Activated CD8-positive, alpha-beta memory T cell treated with anti-CD3 and anti-CD28 coated beads, Interleukin-2, amount 10 ng/mL, durations not matched to agents 7 days and 5 days (primary cell): Measurements from ENCODE around the gene OPHN1. TPM values are rescaled to one million over a fixed set of nuclear protein-coding genes. Genes with fewer than 3 reads are reported as not detected.

Source experiments
- ATAC-seq: fragments of 150-1000 bp; cut with Tn5 transposase; one replicate; pipeline ENCODE4 v1.10.0; 2021; ENCODE audit warnings: moderate library complexity
- CTCF ChIA-PET: fragments of 350-600 bp; sonication (Branson Sonifier 250); formaldehyde crosslinking; loops from one replicate; lab custom pipeline; 2021; ENCODE audit warnings: antibody characterized with exemption; lab: Charles Lee
- DNase-seq: peaks from one replicate; pipeline ENCODE4 v3.0.0-alpha.2; 2020
- H3K27ac Mint-ChIP-seq: one replicate; pipeline ENCODE4 v1.8.0; 2021; ENCODE audit warnings: mild to moderate bottlenecking, mixed read lengths
- H3K27me3 Mint-ChIP-seq: one replicate; pipeline ENCODE4 v1.8.0; 2021; ENCODE audit warnings: mixed read lengths
- H3K36me3 Mint-ChIP-seq: one replicate; pipeline ENCODE4 v1.8.0; 2021; ENCODE audit warnings: mild to moderate bottlenecking, mixed read lengths
- H3K4me1 Mint-ChIP-seq: one replicate; pipeline ENCODE4 v1.8.0; 2021; ENCODE audit warnings: mixed read lengths
- H3K4me3 Mint-ChIP-seq: one replicate; pipeline ENCODE4 v1.8.0; 2021; ENCODE audit warnings: mild to moderate bottlenecking, moderate library complexity, mixed read lengths
- H3K9me3 Mint-ChIP-seq: one replicate; pipeline ENCODE4 v1.8.0; 2022; ENCODE audit warnings: low read depth, mixed read lengths
- total RNA-seq, 2 experiments: library from RNA; stranded (reverse); gene quantifications; one replicate each; pipeline ENCODE4 v1.2.3, GENCODE V29; 2021

Gene OPHN1, protein sequence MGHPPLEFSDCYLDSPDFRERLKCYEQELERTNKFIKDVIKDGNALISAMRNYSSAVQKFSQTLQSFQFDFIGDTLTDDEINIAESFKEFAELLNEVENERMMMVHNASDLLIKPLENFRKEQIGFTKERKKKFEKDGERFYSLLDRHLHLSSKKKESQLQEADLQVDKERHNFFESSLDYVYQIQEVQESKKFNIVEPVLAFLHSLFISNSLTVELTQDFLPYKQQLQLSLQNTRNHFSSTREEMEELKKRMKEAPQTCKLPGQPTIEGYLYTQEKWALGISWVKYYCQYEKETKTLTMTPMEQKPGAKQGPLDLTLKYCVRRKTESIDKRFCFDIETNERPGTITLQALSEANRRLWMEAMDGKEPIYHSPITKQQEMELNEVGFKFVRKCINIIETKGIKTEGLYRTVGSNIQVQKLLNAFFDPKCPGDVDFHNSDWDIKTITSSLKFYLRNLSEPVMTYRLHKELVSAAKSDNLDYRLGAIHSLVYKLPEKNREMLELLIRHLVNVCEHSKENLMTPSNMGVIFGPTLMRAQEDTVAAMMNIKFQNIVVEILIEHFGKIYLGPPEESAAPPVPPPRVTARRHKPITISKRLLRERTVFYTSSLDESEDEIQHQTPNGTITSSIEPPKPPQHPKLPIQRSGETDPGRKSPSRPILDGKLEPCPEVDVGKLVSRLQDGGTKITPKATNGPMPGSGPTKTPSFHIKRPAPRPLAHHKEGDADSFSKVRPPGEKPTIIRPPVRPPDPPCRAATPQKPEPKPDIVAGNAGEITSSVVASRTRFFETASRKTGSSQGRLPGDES
- total RNA-seq = under 1 TPM; 0.09 to 0.15 TPM

DNA sequence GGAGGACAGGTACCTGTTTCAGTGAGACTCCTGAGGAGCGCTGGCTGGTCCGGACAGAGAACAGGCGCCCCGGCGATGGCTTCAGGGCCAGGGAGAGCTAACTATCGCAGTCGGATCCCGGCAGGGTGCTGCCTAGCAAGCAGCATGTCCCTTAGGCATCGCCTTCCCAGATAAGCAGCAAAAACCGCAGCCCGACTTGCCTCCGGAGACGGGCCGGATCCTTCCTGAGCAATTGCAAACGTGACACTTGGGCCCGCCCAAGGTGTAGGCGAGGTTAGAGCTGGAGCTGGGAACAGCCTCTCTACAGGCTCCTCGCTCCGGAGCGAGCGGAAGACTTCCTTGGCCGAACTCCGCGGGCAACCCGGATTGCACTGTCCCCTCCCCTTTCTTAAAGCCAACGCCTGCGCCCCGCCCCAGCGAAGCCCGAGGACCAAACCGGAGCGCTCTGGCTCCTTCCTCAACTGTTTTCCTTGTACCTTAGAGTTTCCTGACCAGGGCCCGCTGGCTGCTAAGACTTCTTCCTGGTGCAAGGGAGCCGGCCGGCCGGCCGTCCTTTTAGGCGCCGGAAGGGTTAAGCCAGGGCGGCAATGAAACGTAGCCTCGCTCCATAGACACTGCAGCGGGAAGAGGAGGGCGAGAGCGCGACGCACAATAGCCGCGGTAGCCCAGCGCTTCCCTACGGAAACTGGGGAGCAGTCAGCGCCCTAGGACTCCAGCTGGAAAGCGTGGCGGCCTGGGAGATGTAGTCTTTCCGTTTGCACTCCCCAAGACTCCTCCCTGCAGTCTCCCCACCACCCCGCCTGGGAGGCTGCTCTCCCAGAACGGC is at the start of gene OPHN1:
OPHN1 (minus strand) TSS at position 341 of the 826 bp plus-strand sequence. CDS start 475 bp downstream, outside the sequence.
- peaks cover 4% of the 10 kb centered on the region for H3K4me1 Mint-ChIP-seq
- peaks cover 42% of the 10 kb centered on the region for H3K27me3 Mint-ChIP-seq
- H3K9me3 Mint-ChIP-seq = no peaks in the 10 kb centered on the region
- CTCF ChIA-PET = no interaction called here
- DNase-seq (no peak), ATAC-seq (peak; percentile 27)
- H3K27ac Mint-ChIP-seq = no peak within 1 kb of the TSS
- H3K36me3 Mint-ChIP-seq = no peaks in the 10 kb centered on the region
- H3K4me3 Mint-ChIP-seq = peak within 1 kb of the TSS; percentile 36

DNA sequence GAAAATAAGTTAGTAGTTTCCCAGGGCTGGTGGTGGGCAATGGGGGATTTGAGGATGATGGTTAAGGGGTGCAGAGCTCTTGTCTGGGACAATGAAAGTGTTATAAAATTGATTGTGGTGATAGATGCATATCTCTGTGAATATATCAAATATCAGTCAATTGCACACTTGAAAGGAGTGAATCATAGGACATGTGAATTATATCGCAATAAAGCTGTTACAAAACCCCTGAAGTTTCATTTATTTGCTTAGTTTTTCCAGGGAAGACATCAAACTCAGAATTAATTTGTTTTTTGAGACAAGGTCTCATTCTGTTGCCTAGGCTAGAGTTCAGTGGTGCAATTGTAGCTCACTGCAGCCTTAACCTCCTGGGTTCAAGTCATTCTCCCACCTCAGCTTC is 47.7 kb upstream of the OPHN1 start:
- DNase-seq (no peak), ATAC-seq (no peak)
- Mint-ChIP-seq H3K9me3 (no peaks in the 10 kb centered on the region), H3K4me3 (no peak overlapping the region), H3K4me1 (no peaks in the 10 kb centered on the region), H3K27ac (no peak overlapping the region), H3K36me3 (no peaks in the 10 kb centered on the region), H3K27me3 (peaks cover 2% of the 10 kb centered on the region)
- CTCF ChIA-PET = no interaction called here

DNA sequence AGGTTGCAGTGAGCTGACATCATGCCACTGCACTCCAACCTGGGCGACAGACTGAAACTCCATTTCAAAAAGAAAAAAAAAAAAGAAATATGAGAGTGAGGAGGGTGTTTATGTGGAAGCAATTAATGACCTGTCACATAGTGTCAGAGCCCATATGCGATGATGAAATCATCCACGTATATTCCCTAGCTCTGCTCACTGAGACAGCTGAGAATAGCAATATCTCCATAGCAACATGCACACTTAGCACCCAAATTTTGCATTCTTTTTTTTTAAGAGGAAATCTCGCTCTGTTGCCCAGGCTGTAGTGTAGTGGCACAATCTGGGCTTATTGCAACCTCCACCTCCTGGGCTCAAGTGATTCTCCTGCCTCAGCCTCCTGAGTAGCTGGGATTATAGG is 31.5 kb upstream of the OPHN1 start:
- peaks cover 3% of the 10 kb centered on the region for H3K4me1 Mint-ChIP-seq
- CTCF ChIA-PET = no interaction called here
- H3K27me3 Mint-ChIP-seq = no peaks in the 10 kb centered on the region
- ATAC-seq = no peak
- H3K4me3 Mint-ChIP-seq = no peak overlapping the region
- H3K9me3 Mint-ChIP-seq = no peaks in the 10 kb centered on the region
- no peaks in the 10 kb centered on the region for H3K36me3 Mint-ChIP-seq
- DNase-seq = no peak
- H3K27ac Mint-ChIP-seq = no peak overlapping the region

DNA sequence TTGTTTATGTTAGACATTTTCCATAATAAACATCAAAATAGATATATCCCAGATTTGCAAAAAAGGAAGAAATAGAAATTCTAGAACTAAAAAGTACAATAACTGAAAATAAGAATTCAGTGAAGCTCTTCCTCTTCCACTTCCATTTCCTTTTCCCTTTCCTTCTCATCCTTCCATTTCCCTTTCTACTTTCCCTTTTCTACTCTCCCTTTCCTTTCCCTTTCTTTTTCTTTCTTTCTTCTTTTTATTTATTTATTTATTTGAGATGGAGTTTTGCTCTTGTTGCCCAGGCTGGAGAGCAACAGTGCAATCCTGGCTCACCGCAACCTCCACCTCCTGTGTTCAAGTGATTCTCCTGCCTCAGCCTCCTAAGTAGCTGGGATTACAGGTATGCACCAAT is 30.6 kb upstream of the OPHN1 start:
- H3K27ac Mint-ChIP-seq = no peak overlapping the region
- no peaks in the 10 kb centered on the region for H3K36me3 Mint-ChIP-seq
- CTCF ChIA-PET = no interaction called here

DNA sequence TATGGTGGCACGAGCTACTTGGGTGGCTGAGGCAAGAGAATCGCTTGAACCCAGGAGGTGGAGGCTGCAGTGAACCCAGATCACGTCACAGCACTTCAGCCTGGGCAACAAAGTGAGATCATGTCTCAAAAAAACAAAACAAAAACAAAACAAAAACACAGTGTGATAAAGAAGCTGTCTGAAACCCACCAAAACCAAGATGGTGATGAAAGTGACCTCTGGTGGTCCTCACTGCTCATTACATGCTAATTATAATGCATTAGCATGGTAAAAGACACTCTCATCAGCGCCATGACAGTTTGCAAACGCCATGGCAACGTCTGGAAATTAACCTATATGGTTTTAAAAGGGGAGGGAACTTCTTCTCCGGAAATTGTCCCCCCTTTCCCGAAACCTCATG is 29.4 kb upstream of the OPHN1 start:
- H3K36me3 Mint-ChIP-seq = no peaks in the 10 kb centered on the region
- no peak overlapping the region for H3K4me3 Mint-ChIP-seq
- H3K27me3 Mint-ChIP-seq = no peaks in the 10 kb centered on the region
- CTCF ChIA-PET = no interaction called here
- ATAC-seq (peak; percentile 27), DNase-seq (peak; percentile 41)
- H3K4me1 Mint-ChIP-seq = peaks cover 3% of the 10 kb centered on the region
- no peak overlapping the region for H3K27ac Mint-ChIP-seq
- no peaks in the 10 kb centered on the region for H3K9me3 Mint-ChIP-seq

More for the DNA sequence above, 30.6 kb upstream of the OPHN1 start:
- ATAC-seq (no peak), DNase-seq (no peak)
- Mint-ChIP-seq H3K4me1 (peaks cover 3% of the 10 kb centered on the region), H3K27me3 (no peaks in the 10 kb centered on the region), H3K4me3 (no peak overlapping the region), H3K9me3 (no peaks in the 10 kb centered on the region)

DNA sequence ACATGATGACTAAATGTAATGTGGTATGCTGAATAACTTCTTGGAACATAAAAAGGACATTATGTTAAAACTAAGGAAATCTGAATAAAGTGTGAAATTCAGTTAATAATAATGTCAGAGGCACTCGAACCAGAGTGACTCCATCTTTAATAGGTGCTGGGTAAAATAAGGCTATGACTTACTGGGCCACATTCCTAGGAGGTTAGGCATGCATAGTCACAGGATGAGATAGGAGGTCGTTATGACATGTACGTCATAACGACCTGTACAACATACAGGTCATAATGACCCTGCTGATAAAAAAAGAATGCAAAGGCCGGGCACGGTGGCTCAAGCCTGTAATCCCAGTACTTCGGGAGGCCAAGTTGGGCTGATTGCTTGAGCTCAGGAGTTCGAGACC is 28.9 kb upstream of the OPHN1 start:
- H3K4me3 Mint-ChIP-seq = no peak overlapping the region
- ATAC-seq (no peak), DNase-seq (no peak)
- no peak overlapping the region for H3K27ac Mint-ChIP-seq
- H3K4me1 Mint-ChIP-seq = peaks cover 3% of the 10 kb centered on the region
- CTCF ChIA-PET = no interaction called here
- no peaks in the 10 kb centered on the region for H3K9me3 Mint-ChIP-seq
- H3K36me3 Mint-ChIP-seq = no peaks in the 10 kb centered on the region
- H3K27me3 Mint-ChIP-seq = no peaks in the 10 kb centered on the region

DNA sequence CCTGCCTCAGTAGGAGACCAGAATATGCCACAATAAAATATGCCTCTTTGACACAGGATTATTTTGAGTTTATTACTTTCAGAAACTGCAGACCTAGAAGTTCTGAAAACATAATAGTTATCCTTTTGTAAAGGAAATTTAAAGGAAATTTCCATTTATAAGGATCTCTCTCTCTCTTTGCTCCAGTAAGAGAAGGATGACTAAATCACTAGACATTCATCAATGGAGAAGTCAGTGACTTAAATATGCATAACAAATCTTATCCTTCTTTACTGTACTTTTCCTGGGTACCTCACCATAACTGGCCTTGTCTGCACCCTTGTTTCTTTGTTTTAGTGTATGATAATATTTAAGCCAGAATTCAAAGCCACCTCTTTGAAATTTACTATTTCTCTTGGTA is 28.3 kb upstream of the OPHN1 start:
- H3K27me3 Mint-ChIP-seq = no peaks in the 10 kb centered on the region
- no peaks in the 10 kb centered on the region for H3K9me3 Mint-ChIP-seq
- CTCF ChIA-PET = no interaction called here
- ATAC-seq (no peak), DNase-seq (no peak)
- no peak overlapping the region for H3K4me3 Mint-ChIP-seq
- no peaks in the 10 kb centered on the region for H3K36me3 Mint-ChIP-seq
- H3K27ac Mint-ChIP-seq = no peak overlapping the region
- peaks cover 3% of the 10 kb centered on the region for H3K4me1 Mint-ChIP-seq

DNA sequence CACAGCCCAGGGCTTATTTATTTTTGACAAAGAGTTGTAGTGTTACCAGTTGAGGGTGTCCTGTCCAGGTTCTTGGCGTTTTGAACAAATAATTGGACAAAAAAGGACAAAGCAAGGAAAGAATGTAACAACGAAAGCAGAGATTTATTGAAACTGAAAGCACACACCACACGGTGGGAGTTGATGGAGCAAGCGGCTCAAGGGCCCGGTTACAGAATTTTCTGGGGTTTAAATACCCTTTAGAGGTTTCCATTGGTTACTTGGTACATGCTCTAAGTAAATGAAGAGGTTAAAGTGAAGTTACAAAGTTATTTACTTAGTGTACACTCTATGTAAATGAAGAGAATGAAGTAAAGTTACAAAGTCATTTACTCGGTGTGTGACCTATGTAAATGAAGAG is 27.8 kb upstream of the OPHN1 start:
- no peak overlapping the region for H3K4me3 Mint-ChIP-seq
- peaks cover 3% of the 10 kb centered on the region for H3K4me1 Mint-ChIP-seq
- no peaks in the 10 kb centered on the region for H3K27me3 Mint-ChIP-seq
- CTCF ChIA-PET = no interaction called here
- H3K9me3 Mint-ChIP-seq = no peaks in the 10 kb centered on the region
- no peak overlapping the region for H3K27ac Mint-ChIP-seq
- no peaks in the 10 kb centered on the region for H3K36me3 Mint-ChIP-seq
- ATAC-seq = no peak
- no peak for DNase-seq

DNA sequence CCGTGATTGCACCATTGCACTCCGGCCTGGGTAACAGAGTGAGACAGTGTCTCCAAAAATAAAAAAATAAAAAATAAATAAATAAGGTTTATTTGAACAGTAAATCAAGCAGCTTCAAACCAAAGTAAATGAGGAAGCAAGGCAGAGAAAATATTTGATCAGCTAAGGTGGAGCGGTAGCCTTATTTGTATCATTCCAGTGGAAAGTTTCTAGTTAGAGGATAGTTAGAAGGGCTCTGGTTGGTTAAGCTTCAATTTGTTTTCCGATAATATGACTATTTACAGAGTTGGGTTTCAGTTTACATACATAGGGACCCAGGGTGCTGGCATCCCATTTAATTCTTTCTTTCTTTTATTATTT is 21.8 kb upstream of the OPHN1 start:
- Mint-ChIP-seq H3K27ac (no peak overlapping the region), H3K4me3 (no peak overlapping the region), H3K4me1 (no peaks in the 10 kb centered on the region), H3K27me3 (no peaks in the 10 kb centered on the region), H3K9me3 (no peaks in the 10 kb centered on the region), H3K36me3 (no peaks in the 10 kb centered on the region)
- ATAC-seq = no peak
- no peak for DNase-seq
- CTCF ChIA-PET = no interaction called here

DNA sequence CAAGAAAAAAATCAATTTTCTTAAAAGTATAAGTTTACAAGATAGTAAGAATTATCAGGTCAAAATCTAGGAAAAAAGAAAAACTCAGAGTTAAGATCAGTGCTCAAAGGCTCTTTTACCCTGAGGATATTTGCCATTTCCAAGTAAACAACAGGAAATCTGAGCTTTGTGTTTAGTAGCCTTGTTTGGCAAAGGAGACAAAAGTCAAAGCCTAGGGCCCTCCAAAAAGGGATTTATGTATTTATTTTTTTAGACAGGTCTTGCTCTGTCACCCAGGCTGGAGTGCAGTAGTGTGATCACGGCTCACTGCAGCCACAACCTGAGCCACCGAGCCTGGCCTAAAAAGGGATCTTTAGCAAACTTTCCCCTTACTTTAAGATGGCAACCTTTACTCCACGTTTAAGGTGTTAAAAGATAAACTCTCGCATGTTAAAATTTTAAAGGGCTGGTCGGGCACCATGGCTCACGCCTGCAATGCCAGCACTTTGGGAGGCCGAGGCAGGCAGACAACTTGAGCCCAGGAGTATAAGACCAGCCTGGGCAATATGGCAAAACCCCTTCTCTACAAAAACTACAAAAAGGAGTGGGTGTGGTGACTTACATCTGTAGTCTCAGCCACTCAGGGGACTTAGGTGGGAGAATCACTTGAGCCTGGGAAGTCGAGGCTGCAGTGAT is 21.3 kb upstream of the OPHN1 start:
- no peak overlapping the region for H3K27ac Mint-ChIP-seq
- H3K4me3 Mint-ChIP-seq = no peak overlapping the region
- no peaks in the 10 kb centered on the region for H3K4me1 Mint-ChIP-seq
- H3K27me3 Mint-ChIP-seq = no peaks in the 10 kb centered on the region
- no peak for ATAC-seq
- no peaks in the 10 kb centered on the region for H3K9me3 Mint-ChIP-seq
- CTCF ChIA-PET = no interaction called here
- no peaks in the 10 kb centered on the region for H3K36me3 Mint-ChIP-seq
- no peak for DNase-seq

DNA sequence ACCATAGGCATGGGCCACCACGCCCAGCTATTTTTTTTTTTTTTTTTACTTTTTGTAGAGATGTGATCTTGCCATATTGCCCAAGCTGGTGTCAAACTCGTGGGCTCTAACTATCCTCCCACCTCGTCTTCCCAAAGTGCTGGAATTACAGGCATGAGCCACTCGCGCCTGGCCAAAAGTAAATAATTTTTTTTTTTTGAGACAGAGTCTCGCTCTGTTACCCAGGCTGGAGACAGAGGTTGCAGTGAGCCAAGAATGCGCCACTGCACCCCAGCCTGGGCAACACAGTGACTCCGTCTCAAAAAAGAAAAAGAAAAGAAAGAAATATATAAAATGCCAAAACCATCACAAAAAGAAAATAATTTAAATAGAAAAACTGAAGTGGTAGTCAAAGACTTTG is 18.4 kb upstream of the OPHN1 start:
- Mint-ChIP-seq H3K27ac (no peak overlapping the region), H3K27me3 (no peaks in the 10 kb centered on the region), H3K4me3 (no peak overlapping the region), H3K9me3 (no peaks in the 10 kb centered on the region), H3K4me1 (no peaks in the 10 kb centered on the region), H3K36me3 (no peaks in the 10 kb centered on the region)
- ATAC-seq (no peak), DNase-seq (no peak)
- CTCF ChIA-PET = no interaction called here

DNA sequence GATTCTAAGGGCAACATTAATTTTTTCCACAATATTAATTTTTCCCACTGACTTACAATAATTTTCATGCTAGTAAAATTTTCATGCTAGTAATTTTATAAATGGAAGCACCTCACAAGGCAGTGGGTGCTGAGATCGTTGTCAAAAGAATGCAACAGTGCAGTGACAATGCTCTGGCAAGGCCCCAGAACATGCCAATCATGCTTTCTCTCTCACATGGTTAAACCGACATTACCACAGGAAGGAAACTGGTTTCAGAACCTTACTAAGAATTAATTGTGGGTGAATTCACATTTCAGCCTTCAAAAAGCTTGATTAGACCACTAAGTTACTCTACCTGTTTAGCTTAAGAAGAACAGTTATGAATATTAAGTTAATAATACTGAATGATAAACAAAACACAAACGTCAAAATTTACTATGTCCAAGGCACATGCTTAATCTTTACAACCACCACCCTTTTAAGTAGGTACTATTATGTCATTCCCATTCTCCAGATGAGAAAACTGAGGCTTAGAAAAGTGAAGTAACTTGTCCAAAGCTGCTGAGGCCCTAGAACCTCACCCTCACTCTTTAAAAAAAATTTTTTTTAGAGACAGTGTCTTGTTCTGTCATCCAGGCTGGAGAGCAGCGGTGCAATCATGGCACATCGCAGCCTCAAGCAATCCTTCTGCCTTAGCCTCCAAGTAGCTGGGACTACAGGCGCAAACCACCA is 10.0 kb upstream of the OPHN1 start:
- peak; percentile 51 for DNase-seq
- Mint-ChIP-seq H3K4me1 (peaks cover 11% of the 10 kb centered on the region), H3K4me3 (no peak overlapping the region), H3K36me3 (no peaks in the 10 kb centered on the region), H3K9me3 (no peaks in the 10 kb centered on the region), H3K27me3 (peaks cover 27% of the 10 kb centered on the region), H3K27ac (no peak overlapping the region)
- CTCF ChIA-PET = no interaction called here
- peak; percentile 64 for ATAC-seq
